ENCODE data around the gene TCF19.
A peak's percentile ranks its signal among the peaks of the same experiment; 100 is the strongest.

The TCF19 gene

DNA sequence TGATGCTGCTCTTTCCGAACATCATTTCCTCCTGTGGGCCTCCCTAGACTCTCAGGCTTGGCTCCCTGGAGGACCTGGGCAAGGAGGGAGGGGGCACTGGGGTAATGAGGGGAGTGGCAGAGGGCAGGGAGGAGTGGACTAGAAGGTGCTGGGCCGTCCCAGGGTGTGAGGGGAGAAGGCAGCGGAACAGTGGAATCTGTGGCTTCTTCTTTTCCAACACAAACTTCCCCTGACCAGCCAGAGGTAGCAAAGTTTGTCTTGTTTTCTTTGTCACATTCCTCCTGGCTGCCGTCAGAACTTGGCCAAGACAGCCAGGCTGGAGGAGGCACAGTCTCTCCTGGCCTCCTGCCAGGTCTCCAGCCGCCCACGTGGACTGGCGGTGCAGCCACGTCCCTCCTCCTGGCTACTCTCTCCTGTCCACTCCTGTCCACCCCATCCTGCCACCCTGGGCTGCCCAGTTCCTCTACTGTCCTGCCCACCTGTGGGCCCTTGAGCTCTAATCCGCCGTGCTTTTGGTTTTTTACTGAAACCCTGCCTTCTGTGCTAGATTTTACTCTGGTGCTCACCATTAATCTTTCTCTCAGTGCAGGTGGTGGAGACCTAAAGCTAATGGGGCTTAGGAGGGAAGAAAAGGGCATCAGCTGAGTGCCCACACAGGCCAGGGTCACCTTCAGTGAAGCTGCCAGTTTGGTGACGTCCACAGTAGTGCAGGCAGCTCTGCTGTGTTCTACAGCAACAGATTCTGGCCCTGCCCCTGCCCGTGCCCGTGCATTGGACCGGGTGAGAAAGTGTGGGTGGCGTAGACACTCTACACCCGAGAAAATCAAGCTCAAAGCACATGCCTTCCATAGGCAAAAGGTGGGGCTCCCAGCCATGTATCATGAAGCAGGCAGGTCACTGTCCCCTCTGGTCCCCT lies 35.3 kb upstream of the TCF19 start (continued):
- TF ChIP-seq, protein P1, sequence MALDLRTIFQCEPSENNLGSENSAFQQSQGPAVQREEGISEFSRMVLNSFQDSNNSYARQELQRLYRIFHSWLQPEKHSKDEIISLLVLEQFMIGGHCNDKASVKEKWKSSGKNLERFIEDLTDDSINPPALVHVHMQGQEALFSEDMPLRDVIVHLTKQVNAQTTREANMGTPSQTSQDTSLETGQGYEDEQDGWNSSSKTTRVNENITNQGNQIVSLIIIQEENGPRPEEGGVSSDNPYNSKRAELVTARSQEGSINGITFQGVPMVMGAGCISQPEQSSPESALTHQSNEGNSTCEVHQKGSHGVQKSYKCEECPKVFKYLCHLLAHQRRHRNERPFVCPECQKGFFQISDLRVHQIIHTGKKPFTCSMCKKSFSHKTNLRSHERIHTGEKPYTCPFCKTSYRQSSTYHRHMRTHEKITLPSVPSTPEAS (tag by site-specific recombination; IDR thresholded peaks at IDR 0.05), result no peak
- TF ChIP-seq ZNF155 (tag by site-specific recombination; IDR thresholded peaks at IDR 0.05), result no peak
- no peak for TF ChIP-seq ZNF138 (tag by site-specific recombination; IDR thresholded peaks at IDR 0.05; ENCODE audit: borderline replicate concordance)
- no peak for TF ChIP-seq TCF7L2 (IDR thresholded peaks at IDR 0.05; ENCODE audit: borderline replicate concordance, low read depth, low read length)
- TF ChIP-seq GLIS1 (tag by site-specific recombination; IDR thresholded peaks at IDR 0.05), result peak; percentile 48
- TF ChIP-seq, protein P2, sequence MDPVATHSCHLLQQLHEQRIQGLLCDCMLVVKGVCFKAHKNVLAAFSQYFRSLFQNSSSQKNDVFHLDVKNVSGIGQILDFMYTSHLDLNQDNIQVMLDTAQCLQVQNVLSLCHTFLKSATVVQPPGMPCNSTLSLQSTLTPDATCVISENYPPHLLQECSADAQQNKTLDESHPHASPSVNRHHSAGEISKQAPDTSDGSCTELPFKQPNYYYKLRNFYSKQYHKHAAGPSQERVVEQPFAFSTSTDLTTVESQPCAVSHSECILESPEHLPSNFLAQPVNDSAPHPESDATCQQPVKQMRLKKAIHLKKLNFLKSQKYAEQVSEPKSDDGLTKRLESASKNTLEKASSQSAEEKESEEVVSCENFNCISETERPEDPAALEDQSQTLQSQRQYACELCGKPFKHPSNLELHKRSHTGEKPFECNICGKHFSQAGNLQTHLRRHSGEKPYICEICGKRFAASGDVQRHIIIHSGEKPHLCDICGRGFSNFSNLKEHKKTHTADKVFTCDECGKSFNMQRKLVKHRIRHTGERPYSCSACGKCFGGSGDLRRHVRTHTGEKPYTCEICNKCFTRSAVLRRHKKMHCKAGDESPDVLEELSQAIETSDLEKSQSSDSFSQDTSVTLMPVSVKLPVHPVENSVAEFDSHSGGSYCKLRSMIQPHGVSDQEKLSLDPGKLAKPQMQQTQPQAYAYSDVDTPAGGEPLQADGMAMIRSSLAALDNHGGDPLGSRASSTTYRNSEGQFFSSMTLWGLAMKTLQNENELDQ (tag by site-specific recombination; IDR thresholded peaks at IDR 0.05; ENCODE audit: low read depth), result no peak
- TF ChIP-seq, protein P3, sequence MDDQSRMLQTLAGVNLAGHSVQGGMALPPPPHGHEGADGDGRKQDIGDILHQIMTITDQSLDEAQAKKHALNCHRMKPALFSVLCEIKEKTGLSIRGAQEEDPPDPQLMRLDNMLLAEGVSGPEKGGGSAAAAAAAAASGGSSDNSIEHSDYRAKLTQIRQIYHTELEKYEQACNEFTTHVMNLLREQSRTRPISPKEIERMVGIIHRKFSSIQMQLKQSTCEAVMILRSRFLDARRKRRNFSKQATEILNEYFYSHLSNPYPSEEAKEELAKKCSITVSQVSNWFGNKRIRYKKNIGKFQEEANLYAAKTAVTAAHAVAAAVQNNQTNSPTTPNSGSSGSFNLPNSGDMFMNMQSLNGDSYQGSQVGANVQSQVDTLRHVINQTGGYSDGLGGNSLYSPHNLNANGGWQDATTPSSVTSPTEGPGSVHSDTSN (CRISPR knock-in tag; IDR thresholded peaks at IDR 0.05), result no peak
- TF ChIP-seq, protein P4, sequence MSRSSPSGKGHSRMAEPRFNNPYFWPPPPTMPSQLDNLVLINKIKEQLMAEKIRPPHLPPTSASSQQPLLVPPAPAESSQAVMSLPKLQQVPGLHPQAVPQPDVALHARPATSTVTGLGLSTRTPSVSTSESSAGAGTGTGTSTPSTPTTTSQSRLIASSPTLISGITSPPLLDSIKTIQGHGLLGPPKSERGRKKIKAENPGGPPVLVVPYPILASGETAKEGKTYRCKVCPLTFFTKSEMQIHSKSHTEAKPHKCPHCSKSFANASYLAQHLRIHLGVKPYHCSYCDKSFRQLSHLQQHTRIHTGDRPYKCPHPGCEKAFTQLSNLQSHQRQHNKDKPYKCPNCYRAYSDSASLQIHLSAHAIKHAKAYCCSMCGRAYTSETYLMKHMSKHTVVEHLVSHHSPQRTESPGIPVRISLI (tag by site-specific recombination; IDR thresholded peaks at IDR 0.05), result no peak
- TF ChIP-seq GLIS2 (tag by site-specific recombination; IDR thresholded peaks at IDR 0.05), result no peak
- TF ChIP-seq ZNF292 (tag by site-specific recombination; IDR thresholded peaks at IDR 0.05; ENCODE audit: borderline replicate concordance, low read depth), result no peak
- TF ChIP-seq ZSCAN23 (tag by site-specific recombination; IDR thresholded peaks at IDR 0.05), result no peak
- peak; percentile 93 for TF ChIP-seq ZNF600 (tag by site-specific recombination; IDR thresholded peaks at IDR 0.05)
- 0 out of 2 replicates have a peak, but pooled peaks have one; percentile 24 for TF ChIP-seq BCL11A (tag by site-specific recombination; IDR thresholded peaks at IDR 0.05; ENCODE audit: low read depth)
- TF ChIP-seq TRIM28 (IDR thresholded peaks at IDR 0.05; ENCODE audit: borderline replicate concordance, low read length), result no peak
- TF ChIP-seq KLF10 (tag by site-specific recombination; IDR thresholded peaks at IDR 0.05), result no peak
- TF ChIP-seq, protein P5, sequence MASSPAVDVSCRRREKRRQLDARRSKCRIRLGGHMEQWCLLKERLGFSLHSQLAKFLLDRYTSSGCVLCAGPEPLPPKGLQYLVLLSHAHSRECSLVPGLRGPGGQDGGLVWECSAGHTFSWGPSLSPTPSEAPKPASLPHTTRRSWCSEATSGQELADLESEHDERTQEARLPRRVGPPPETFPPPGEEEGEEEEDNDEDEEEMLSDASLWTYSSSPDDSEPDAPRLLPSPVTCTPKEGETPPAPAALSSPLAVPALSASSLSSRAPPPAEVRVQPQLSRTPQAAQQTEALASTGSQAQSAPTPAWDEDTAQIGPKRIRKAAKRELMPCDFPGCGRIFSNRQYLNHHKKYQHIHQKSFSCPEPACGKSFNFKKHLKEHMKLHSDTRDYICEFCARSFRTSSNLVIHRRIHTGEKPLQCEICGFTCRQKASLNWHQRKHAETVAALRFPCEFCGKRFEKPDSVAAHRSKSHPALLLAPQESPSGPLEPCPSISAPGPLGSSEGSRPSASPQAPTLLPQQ (tag by site-specific recombination; IDR thresholded peaks at IDR 0.05), result peak; percentile 56; the same call in 1 of the 2 replicates
- TF ChIP-seq ZNF239 (tag by site-specific recombination; IDR thresholded peaks at IDR 0.05), result no peak
- no peak for TF ChIP-seq ZNF707 (tag by site-specific recombination; IDR thresholded peaks at IDR 0.05)
- 0 out of 2 replicates have a peak, but pooled peaks have one; percentile 15 for TF ChIP-seq ZNF335 (tag by site-specific recombination; conservative IDR thresholded peaks at IDR 0.05)
- no peak for TF ChIP-seq ZNF221 (tag by site-specific recombination; IDR thresholded peaks at IDR 0.05; ENCODE audit: borderline replicate concordance)
- TF ChIP-seq, protein P6, sequence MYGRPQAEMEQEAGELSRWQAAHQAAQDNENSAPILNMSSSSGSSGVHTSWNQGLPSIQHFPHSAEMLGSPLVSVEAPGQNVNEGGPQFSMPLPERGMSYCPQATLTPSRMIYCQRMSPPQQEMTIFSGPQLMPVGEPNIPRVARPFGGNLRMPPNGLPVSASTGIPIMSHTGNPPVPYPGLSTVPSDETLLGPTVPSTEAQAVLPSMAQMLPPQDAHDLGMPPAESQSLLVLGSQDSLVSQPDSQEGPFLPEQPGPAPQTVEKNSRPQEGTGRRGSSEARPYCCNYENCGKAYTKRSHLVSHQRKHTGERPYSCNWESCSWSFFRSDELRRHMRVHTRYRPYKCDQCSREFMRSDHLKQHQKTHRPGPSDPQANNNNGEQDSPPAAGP (tag by site-specific recombination; IDR thresholded peaks at IDR 0.05), result no peak
- no peak for TF ChIP-seq ZNF544 (tag by site-specific recombination; IDR thresholded peaks at IDR 0.05)
- no peak for TF ChIP-seq ZNF16 (tag by site-specific recombination; IDR thresholded peaks at IDR 0.05; ENCODE audit: low read depth)
- no peak for TF ChIP-seq ZSCAN16 (tag by site-specific recombination; IDR thresholded peaks at IDR 0.05)
- TF ChIP-seq, protein P7, sequence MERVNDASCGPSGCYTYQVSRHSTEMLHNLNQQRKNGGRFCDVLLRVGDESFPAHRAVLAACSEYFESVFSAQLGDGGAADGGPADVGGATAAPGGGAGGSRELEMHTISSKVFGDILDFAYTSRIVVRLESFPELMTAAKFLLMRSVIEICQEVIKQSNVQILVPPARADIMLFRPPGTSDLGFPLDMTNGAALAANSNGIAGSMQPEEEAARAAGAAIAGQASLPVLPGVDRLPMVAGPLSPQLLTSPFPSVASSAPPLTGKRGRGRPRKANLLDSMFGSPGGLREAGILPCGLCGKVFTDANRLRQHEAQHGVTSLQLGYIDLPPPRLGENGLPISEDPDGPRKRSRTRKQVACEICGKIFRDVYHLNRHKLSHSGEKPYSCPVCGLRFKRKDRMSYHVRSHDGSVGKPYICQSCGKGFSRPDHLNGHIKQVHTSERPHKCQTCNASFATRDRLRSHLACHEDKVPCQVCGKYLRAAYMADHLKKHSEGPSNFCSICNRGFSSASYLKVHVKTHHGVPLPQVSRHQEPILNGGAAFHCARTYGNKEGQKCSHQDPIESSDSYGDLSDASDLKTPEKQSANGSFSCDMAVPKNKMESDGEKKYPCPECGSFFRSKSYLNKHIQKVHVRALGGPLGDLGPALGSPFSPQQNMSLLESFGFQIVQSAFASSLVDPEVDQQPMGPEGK (tag by site-specific recombination; IDR thresholded peaks at IDR 0.05), result peak; percentile 30
- no peak for TF ChIP-seq ZNF24 (tag by site-specific recombination; IDR thresholded peaks at IDR 0.05)
- TF ChIP-seq ZBTB48 (tag by site-specific recombination; IDR thresholded peaks at IDR 0.05), result 0 out of 2 replicates have a peak, but pooled peaks have one; percentile 20
- TF ChIP-seq ZBTB1 (tag by site-specific recombination; IDR thresholded peaks at IDR 0.05), result no peak
